ENCODE measurements around the gene SLC66A1. TPM values are rescaled to one million over a fixed set of nuclear protein-coding genes. Genes with fewer than 3 reads are reported as not detected.
"Not testable (repeated sequence)": the region's sequence is repeated elsewhere in the genome, so short reads cannot be mapped to it uniquely, and the experiment has no call there.

Gene SLC66A1
- total RNA-seq, 1 experiment from 2014 or later = 22.5 TPM

DNA sequence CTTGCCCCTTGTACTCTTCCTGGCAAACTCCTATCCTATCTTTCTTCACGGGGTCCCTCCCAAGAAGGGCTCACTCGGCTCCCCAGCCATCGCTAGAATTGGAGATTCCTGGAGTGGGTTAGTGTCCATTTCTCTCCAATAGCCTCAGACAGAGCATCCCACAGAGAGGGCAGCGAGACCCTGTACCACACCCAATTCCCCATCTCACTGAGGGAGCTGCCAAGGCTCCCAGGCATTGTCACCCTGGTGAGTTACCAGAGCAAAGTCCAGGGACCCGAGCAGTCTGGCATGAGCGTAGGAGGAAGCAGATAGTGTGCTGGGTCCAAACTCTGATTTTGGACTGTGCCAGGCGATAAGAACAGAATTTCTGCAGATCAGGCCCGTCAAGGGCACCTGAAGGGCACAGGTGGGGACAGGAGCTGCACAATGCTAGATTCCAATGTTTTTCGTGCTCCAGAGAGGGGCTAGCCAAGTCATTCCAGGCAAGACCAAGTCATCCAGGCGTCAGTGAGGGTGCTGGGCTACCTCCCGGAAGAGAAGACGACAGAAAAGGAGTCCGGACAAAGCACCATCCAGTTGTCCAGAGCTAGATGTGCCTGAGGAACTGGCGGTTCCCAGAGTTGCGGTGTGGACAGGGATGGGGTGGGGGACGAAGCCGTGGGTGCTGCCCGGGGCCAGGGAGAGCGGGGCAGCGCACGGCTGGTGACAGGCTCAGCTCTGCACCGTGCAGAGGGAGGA is 38.9 kb upstream of the SLC66A1 start:
- no peak overlapping the region for H2BK5ac ChIP-seq (ENCODE audit: insufficient read length, low read length)
- TF ChIP-seq, protein P1, sequence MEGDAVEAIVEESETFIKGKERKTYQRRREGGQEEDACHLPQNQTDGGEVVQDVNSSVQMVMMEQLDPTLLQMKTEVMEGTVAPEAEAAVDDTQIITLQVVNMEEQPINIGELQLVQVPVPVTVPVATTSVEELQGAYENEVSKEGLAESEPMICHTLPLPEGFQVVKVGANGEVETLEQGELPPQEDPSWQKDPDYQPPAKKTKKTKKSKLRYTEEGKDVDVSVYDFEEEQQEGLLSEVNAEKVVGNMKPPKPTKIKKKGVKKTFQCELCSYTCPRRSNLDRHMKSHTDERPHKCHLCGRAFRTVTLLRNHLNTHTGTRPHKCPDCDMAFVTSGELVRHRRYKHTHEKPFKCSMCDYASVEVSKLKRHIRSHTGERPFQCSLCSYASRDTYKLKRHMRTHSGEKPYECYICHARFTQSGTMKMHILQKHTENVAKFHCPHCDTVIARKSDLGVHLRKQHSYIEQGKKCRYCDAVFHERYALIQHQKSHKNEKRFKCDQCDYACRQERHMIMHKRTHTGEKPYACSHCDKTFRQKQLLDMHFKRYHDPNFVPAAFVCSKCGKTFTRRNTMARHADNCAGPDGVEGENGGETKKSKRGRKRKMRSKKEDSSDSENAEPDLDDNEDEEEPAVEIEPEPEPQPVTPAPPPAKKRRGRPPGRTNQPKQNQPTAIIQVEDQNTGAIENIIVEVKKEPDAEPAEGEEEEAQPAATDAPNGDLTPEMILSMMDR (conservative IDR thresholded peaks at IDR 0.05) = no peak
- peak overlapping the region in 2 of 3 experiments; percentile 18 to 72; a peak in 3 of 7 replicates for H3K27ac Mint-ChIP-seq
- no peak overlapping the region for H2AK5ac ChIP-seq (ENCODE audit: insufficient read length, low read length)
- no peak overlapping the region for H3K23ac ChIP-seq (ENCODE audit: insufficient read length, low read depth, low read length)
- no peaks in the 10 kb centered on the region for H3K9me3 ChIP-seq (ENCODE audit: control insufficient read depth, low read depth, low read length)
- no peak for DNase-seq
- H3K27me3 ChIP-seq (ENCODE audit: insufficient read depth, low read length) = no peaks in the 10 kb centered on the region
- H4K91ac ChIP-seq (ENCODE audit: insufficient read length, low read depth, low read length) = no peak overlapping the region
- H3K36me3 Mint-ChIP-seq (ENCODE audit: insufficient read depth in 1 of 3, low read depth in 3 of 3) = 0 out of 7 replicates have a peak, but pooled peaks cover 0 to 1% (median 0%) of the 10 kb centered on the region in 3 experiments
- no peaks in the 10 kb centered on the region; a peak in 2 of 5 replicates for H3K9me3 Mint-ChIP-seq
- no peak overlapping the region for H3T11ph ChIP-seq (ENCODE audit: low read length)
- H3K27ac ChIP-seq (ENCODE audit: insufficient read length, low read depth, low read length) = no peak overlapping the region
- no peak overlapping the region for H3K14ac ChIP-seq (ENCODE audit: insufficient read depth, low read length)
- H3K9ac ChIP-seq (ENCODE audit: extremely low read depth, insufficient read length, low read length) = no peak overlapping the region
- WGBS (ENCODE audit: extremely low coverage, insufficient read length, low lambda C conversion rate) = no CpG with 5 or more reads among the region's 22 CpGs
- no peak overlapping the region for H4K8ac ChIP-seq (replicated peaks; ENCODE audit: insufficient read length, low read depth, low read length)
- no peak overlapping the region for H3K4ac ChIP-seq (ENCODE audit: low read depth, low read length)
- no peak overlapping the region for H2BK12ac ChIP-seq (ENCODE audit: insufficient read length, low read depth, low read length)
- no peak overlapping the region for H3K4me2 ChIP-seq (ENCODE audit: insufficient read depth, insufficient read length, low read length)
- no peak overlapping the region for H2BK120ac ChIP-seq (ENCODE audit: low read depth, low read length, poor library complexity, severe bottlenecking)
- H3K56ac ChIP-seq (ENCODE audit: insufficient read length, low read depth, low read length) = no peak overlapping the region
- H3K79me1 ChIP-seq (ENCODE audit: insufficient read depth, low read depth, low read length, poor library complexity, severe bottlenecking) = no peaks in the 10 kb centered on the region
- H3K4me1 ChIP-seq (ENCODE audit: insufficient read depth, low read length) = no peaks in the 10 kb centered on the region
- no peaks in the 10 kb centered on the region for H3K4me1 Mint-ChIP-seq
- H3K4me3 Mint-ChIP-seq = no peak overlapping the region
- H4K5ac ChIP-seq (ENCODE audit: insufficient read length, low read depth, low read length) = no peak overlapping the region
- no peaks in the 10 kb centered on the region; the same call in 1 of the 2 replicates for H3K27me3 Mint-ChIP-seq (ENCODE audit: low read depth)
- H3K23me2 ChIP-seq (ENCODE audit: insufficient read length, low read depth, low read length, poor library complexity, severe bottlenecking) = no peaks in the 10 kb centered on the region
- no peak overlapping the region for H2AFZ ChIP-seq (ENCODE audit: low read length)
- H4K20me1 ChIP-seq (ENCODE audit: control insufficient read depth, insufficient read depth, insufficient read length) = no peaks in the 10 kb centered on the region
- H2BK15ac ChIP-seq (ENCODE audit: low read depth, low read length) = no peak overlapping the region
- H2BK20ac ChIP-seq (ENCODE audit: low read depth, low read length, poor library complexity, severe bottlenecking) = no peak overlapping the region
- no peak overlapping the region for H3K18ac ChIP-seq (ENCODE audit: insufficient read length, low read depth, low read length)
- H3K79me2 ChIP-seq (ENCODE audit: insufficient read depth, low read length) = no peaks in the 10 kb centered on the region

DNA sequence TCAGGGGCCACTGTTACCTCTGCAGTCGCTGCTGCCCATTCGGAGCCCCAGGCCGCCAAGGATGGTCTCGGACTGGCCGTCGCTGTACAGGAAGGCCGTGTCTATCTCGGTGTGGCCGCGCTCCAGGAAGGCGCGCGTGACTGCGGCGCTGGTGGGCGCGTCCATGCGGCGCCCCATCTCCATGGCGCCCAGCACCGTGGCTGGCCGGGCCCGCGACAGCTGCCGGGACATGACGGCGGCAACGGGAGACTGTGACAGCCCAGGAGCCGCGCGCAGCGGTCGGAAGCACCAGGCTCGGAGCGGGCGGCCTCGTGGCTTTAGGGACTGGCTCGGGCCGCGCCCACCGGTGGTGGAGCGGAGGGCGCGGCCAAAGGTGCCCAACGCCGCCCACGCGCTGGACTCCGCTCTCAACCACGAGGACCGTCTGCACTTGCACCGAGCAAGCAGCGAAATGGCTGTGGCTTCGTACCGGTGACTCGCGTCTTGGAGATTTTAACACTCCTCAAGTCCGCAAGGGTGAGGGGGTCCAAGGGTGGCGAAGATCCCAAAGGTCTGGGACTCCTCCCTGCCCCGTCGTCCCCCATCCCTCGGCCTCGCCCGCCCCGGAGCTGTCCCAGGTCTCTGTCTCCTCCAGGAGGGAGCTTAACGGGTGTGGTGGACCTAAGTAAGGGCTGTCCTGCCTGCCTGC is 38.1 kb upstream of the SLC66A1 start:
- no CpG with 5 or more reads among the region's 66 CpGs for WGBS (ENCODE audit: extremely low coverage, insufficient read length, low lambda C conversion rate)
- H4K8ac ChIP-seq (replicated peaks; ENCODE audit: insufficient read length, low read depth, low read length); H3K27me3 Mint-ChIP-seq (ENCODE audit: low read depth); H3K4ac ChIP-seq (ENCODE audit: low read depth, low read length); H2AK5ac ChIP-seq (ENCODE audit: insufficient read length, low read length); H3K4me1 Mint-ChIP-seq; DNase-seq; H3K27me3 ChIP-seq (ENCODE audit: insufficient read depth, low read length); H3K79me2 ChIP-seq (ENCODE audit: insufficient read depth, low read length); H3K9me3 ChIP-seq (ENCODE audit: control insufficient read depth, low read depth, low read length); H3K9ac ChIP-seq (ENCODE audit: extremely low read depth, insufficient read length, low read length); H2BK15ac ChIP-seq (ENCODE audit: low read depth, low read length); H3K27ac Mint-ChIP-seq; H3K79me1 ChIP-seq (ENCODE audit: insufficient read depth, low read depth, low read length, poor library complexity, severe bottlenecking); H3K9me3 Mint-ChIP-seq; H3T11ph ChIP-seq (ENCODE audit: low read length); H2BK12ac ChIP-seq (ENCODE audit: insufficient read length, low read depth, low read length); H3K23me2 ChIP-seq (ENCODE audit: insufficient read length, low read depth, low read length, poor library complexity, severe bottlenecking); H3K23ac ChIP-seq (ENCODE audit: insufficient read length, low read depth, low read length); H2BK5ac ChIP-seq (ENCODE audit: insufficient read length, low read length); H4K5ac ChIP-seq (ENCODE audit: insufficient read length, low read depth, low read length); H4K91ac ChIP-seq (ENCODE audit: insufficient read length, low read depth, low read length); H3K4me1 ChIP-seq (ENCODE audit: insufficient read depth, low read length); H2BK120ac ChIP-seq (ENCODE audit: low read depth, low read length, poor library complexity, severe bottlenecking); H2AFZ ChIP-seq (ENCODE audit: low read length); H2BK20ac ChIP-seq (ENCODE audit: low read depth, low read length, poor library complexity, severe bottlenecking); H3K56ac ChIP-seq (ENCODE audit: insufficient read length, low read depth, low read length); H3K36me3 Mint-ChIP-seq (ENCODE audit: insufficient read depth in 1 of 3, low read depth in 3 of 3); H3K27ac ChIP-seq (ENCODE audit: insufficient read length, low read depth, low read length); H3K4me2 ChIP-seq (ENCODE audit: insufficient read depth, insufficient read length, low read length); H4K20me1 ChIP-seq (ENCODE audit: control insufficient read depth, insufficient read depth, insufficient read length); H3K4me3 Mint-ChIP-seq; H3K18ac ChIP-seq (ENCODE audit: insufficient read length, low read depth, low read length); H3K14ac ChIP-seq (ENCODE audit: insufficient read depth, low read length): not testable (repeated sequence)
